Measurements from ENCODE around the gene FAM222B. TPM values are rescaled to one million over a fixed set of nuclear protein-coding genes. Genes with fewer than 3 reads are reported as not detected.

The FAM222B gene
- total and polyA plus RNA-seq, 9 of the 15 experiments (the other 6 are each of a cell fraction or from before 2014, with no cell fraction given), result 4.0 to 34.6 (median 7.5) TPM

- no peaks in the 10 kb centered on the region for H3K9me1 ChIP-seq (ENCODE audit: control insufficient read depth, insufficient read depth, low read length)
- ChIA-PET CTCF (ENCODE audit: low intra/inter-chr PET ratio) (interaction anchor here (0.6 kb wide), 1 partner anchor 1085 kb away, joined by 4 read pairs; no protein-coding TSS in a partner anchor), POLR2A (interaction anchor here (0.5 to 8.7 kb wide), 6 partner anchors 14 to 1266 kb away, joined by 3 to 133 read pairs (median 3); partner anchors contain the start of genes BLTP2 and RPL23A)
- no peaks in the 10 kb centered on the region for H3K27me3 ChIP-seq (ENCODE audit: control insufficient read depth in 2 of 2, insufficient read depth in 2 of 2, low read length in 2 of 2)
- WGBS (ENCODE audit: insufficient coverage, low coverage, missing lambda C conversion rate), result 52% methylated on average over 5 of the region's 7 CpGs
- peaks cover 35% of the 10 kb centered on the region; the same call in 2 of the 3 replicates for H3K36me3 ChIP-seq (ENCODE audit: control insufficient read depth, insufficient read depth, low read length)
- H3K4me3 ChIP-seq, result no peak overlapping the region
- peaks cover 13% of the 10 kb centered on the region for H3K79me2 ChIP-seq (ENCODE audit: control insufficient read depth, insufficient read depth, low read length)
- peaks cover 7 to 27% of the 10 kb centered on the region in 2 experiments; a peak in 4 of 5 replicates for H3K4me1 ChIP-seq (replicated peaks in 1 of 2; ENCODE audit: control insufficient read depth in 2 of 2, insufficient read depth in 2 of 2, low read length in 2 of 2)
- DNase-seq (ENCODE audit: extremely low read depth in 1 of 4, low spot score in 3 of 4) (peak in 2 of 4 experiments; percentile 23 to 35), FAIRE-seq (no peak), ATAC-seq (no peak)
- H3K9ac ChIP-seq (ENCODE audit: insufficient read depth in 1 of 2, low read depth in 2 of 2, low read length in 2 of 2), result peak overlapping the region in 1 of 2 experiments; percentile 40; a peak in 1 of 4 replicates
- in situ Hi-C loops (cut with MboI) (no loop called here), intact Hi-C loops (cut with micrococcal nuclease) (no loop called here)
- no peak overlapping the region for H2AFZ ChIP-seq (ENCODE audit: low read depth, low read length)
- BruUV-seq (replicated peaks), result no TSS peak
- no peaks in the 10 kb centered on the region; the same call in 1 of the 2 replicates for H4K20me1 ChIP-seq (replicated peaks; ENCODE audit: control insufficient read depth, insufficient read depth, low read length)
- H3K4me2 ChIP-seq (ENCODE audit: insufficient read depth, low read length), result no peak overlapping the region
- H3K27ac ChIP-seq (ENCODE audit: extremely low read depth, low read depth, low read length), result no peak overlapping the region
- TF ChIP-seq ZBTB11 (CRISPR knock-in tag; IDR thresholded peaks at IDR 0.05), result no peak
- no peak; the same call in 1 of the 2 replicates for TF ChIP-seq ZNF740 (CRISPR knock-in tag; IDR thresholded peaks at IDR 0.05)
- TF ChIP-seq ZNF740 (tag; IDR thresholded peaks at IDR 0.05), result peak in 1 of 2 experiments; percentile 94; a peak in 2 of 4 replicates
- peak; percentile 59 for TF ChIP-seq VEZF1 (CRISPR knock-in tag; IDR thresholded peaks at IDR 0.05)
- no peak for TF ChIP-seq TSC22D4 (tag; IDR thresholded peaks at IDR 0.05)
- no peak for TF ChIP-seq EHMT2 (IDR thresholded peaks at IDR 0.05)
- no peak for TF ChIP-seq ARID1B (IDR thresholded peaks at IDR 0.05)
- no peak for TF ChIP-seq ZBTB26 (CRISPR knock-in tag; IDR thresholded peaks at IDR 0.05)
- 0 out of 2 replicates have a peak, but pooled peaks cover 2% of the 10 kb centered on the region for H3K9me3 ChIP-seq (replicated peaks; ENCODE audit: control insufficient read depth, insufficient read depth, low read depth, low read length)
Observed at GRCh38 chr17:28706471-28707338, 135.9 kb downstream of the FAM222B start.

Data from K562 (cell line).